ENCODE data around the gene STRN3. TPM values are rescaled to one million over a fixed set of nuclear protein-coding genes. Genes with fewer than 3 reads are reported as not detected.
A peak's percentile ranks its signal among the peaks of the same experiment; 100 is the strongest.

STRN3 gene
- total and polyA plus RNA-seq, 10 of the 15 experiments (the other 5 are each of a cell fraction or from before 2014, with no cell fraction given): 7.8 to 27.9 (median 14.1) TPM

GRCh38 chr14:31026077-31026449 lies at the start of gene STRN3 (continued):
- TF ChIP-seq SMC3 (IDR thresholded peaks at IDR 0.05; ENCODE audit: borderline replicate concordance, low read length): no peak
- TF ChIP-seq, protein P1, sequence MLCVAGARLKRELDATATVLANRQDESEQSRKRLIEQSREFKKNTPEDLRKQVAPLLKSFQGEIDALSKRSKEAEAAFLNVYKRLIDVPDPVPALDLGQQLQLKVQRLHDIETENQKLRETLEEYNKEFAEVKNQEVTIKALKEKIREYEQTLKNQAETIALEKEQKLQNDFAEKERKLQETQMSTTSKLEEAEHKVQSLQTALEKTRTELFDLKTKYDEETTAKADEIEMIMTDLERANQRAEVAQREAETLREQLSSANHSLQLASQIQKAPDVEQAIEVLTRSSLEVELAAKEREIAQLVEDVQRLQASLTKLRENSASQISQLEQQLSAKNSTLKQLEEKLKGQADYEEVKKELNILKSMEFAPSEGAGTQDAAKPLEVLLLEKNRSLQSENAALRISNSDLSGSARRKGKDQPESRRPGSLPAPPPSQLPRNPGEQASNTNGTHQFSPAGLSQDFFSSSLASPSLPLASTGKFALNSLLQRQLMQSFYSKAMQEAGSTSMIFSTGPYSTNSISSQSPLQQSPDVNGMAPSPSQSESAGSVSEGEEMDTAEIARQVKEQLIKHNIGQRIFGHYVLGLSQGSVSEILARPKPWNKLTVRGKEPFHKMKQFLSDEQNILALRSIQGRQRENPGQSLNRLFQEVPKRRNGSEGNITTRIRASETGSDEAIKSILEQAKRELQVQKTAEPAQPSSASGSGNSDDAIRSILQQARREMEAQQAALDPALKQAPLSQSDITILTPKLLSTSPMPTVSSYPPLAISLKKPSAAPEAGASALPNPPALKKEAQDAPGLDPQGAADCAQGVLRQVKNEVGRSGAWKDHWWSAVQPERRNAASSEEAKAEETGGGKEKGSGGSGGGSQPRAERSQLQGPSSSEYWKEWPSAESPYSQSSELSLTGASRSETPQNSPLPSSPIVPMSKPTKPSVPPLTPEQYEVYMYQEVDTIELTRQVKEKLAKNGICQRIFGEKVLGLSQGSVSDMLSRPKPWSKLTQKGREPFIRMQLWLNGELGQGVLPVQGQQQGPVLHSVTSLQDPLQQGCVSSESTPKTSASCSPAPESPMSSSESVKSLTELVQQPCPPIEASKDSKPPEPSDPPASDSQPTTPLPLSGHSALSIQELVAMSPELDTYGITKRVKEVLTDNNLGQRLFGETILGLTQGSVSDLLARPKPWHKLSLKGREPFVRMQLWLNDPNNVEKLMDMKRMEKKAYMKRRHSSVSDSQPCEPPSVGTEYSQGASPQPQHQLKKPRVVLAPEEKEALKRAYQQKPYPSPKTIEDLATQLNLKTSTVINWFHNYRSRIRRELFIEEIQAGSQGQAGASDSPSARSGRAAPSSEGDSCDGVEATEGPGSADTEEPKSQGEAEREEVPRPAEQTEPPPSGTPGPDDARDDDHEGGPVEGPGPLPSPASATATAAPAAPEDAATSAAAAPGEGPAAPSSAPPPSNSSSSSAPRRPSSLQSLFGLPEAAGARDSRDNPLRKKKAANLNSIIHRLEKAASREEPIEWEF (IDR thresholded peaks at IDR 0.05; ENCODE audit: insufficient replicate concordance, low read depth, low read length): no peak
- TF ChIP-seq, protein P2, sequence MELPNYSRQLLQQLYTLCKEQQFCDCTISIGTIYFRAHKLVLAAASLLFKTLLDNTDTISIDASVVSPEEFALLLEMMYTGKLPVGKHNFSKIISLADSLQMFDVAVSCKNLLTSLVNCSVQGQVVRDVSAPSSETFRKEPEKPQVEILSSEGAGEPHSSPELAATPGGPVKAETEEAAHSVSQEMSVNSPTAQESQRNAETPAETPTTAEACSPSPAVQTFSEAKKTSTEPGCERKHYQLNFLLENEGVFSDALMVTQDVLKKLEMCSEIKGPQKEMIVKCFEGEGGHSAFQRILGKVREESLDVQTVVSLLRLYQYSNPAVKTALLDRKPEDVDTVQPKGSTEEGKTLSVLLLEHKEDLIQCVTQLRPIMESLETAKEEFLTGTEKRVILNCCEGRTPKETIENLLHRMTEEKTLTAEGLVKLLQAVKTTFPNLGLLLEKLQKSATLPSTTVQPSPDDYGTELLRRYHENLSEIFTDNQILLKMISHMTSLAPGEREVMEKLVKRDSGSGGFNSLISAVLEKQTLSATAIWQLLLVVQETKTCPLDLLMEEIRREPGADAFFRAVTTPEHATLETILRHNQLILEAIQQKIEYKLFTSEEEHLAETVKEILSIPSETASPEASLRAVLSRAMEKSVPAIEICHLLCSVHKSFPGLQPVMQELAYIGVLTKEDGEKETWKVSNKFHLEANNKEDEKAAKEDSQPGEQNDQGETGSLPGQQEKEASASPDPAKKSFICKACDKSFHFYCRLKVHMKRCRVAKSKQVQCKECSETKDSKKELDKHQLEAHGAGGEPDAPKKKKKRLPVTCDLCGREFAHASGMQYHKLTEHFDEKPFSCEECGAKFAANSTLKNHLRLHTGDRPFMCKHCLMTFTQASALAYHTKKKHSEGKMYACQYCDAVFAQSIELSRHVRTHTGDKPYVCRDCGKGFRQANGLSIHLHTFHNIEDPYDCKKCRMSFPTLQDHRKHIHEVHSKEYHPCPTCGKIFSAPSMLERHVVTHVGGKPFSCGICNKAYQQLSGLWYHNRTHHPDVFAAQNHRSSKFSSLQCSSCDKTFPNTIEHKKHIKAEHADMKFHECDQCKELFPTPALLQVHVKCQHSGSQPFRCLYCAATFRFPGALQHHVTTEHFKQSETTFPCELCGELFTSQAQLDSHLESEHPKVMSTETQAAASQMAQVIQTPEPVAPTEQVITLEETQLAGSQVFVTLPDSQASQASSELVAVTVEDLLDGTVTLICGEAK (IDR thresholded peaks at IDR 0.05; ENCODE audit: borderline replicate concordance): no peak
- no peak for TF ChIP-seq POU2F2 (IDR thresholded peaks at IDR 0.05; ENCODE audit: borderline replicate concordance, low read depth, low read length)
- TF ChIP-seq, protein P3, sequence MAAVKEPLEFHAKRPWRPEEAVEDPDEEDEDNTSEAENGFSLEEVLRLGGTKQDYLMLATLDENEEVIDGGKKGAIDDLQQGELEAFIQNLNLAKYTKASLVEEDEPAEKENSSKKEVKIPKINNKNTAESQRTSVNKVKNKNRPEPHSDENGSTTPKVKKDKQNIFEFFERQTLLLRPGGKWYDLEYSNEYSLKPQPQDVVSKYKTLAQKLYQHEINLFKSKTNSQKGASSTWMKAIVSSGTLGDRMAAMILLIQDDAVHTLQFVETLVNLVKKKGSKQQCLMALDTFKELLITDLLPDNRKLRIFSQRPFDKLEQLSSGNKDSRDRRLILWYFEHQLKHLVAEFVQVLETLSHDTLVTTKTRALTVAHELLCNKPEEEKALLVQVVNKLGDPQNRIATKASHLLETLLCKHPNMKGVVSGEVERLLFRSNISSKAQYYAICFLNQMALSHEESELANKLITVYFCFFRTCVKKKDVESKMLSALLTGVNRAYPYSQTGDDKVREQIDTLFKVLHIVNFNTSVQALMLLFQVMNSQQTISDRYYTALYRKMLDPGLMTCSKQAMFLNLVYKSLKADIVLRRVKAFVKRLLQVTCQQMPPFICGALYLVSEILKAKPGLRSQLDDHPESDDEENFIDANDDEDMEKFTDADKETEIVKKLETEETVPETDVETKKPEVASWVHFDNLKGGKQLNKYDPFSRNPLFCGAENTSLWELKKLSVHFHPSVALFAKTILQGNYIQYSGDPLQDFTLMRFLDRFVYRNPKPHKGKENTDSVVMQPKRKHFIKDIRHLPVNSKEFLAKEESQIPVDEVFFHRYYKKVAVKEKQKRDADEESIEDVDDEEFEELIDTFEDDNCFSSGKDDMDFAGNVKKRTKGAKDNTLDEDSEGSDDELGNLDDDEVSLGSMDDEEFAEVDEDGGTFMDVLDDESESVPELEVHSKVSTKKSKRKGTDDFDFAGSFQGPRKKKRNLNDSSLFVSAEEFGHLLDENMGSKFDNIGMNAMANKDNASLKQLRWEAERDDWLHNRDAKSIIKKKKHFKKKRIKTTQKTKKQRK (IDR thresholded peaks at IDR 0.05; ENCODE audit: low read depth, low read length): no peak
- no peak for TF ChIP-seq NFIC (IDR thresholded peaks at IDR 0.05; ENCODE audit: low read depth, low read length)
- no peak for TF ChIP-seq SIN3A (IDR thresholded peaks at IDR 0.05; ENCODE audit: low read depth, low read length)
- TF ChIP-seq NR2C2 (IDR thresholded peaks at IDR 0.05; ENCODE audit: borderline replicate concordance, control insufficient read depth, insufficient read length, low read depth): no peak
- no peak for TF ChIP-seq PAX8 (IDR thresholded peaks at IDR 0.05)
- no peak for TF ChIP-seq SREBF1 (IDR thresholded peaks at IDR 0.05; ENCODE audit: low read length)
- TF ChIP-seq TBL1XR1 (IDR thresholded peaks at IDR 0.05; ENCODE audit: low read depth, low read length): 0 out of 2 replicates have a peak, but pooled peaks have one; percentile 21
- TF ChIP-seq ASH2L (IDR thresholded peaks at IDR 0.05; ENCODE audit: borderline replicate concordance, low read depth): no peak; the same call in 1 of the 2 replicates
- peak; percentile 42; the same call in 1 of the 2 replicates for TF ChIP-seq TAF1 (IDR thresholded peaks at IDR 0.05; ENCODE audit: borderline replicate concordance, low read depth, low read length)
- no peak for TF ChIP-seq KLF5 (IDR thresholded peaks at IDR 0.05; ENCODE audit: partially characterized antibody)
- TF ChIP-seq RUNX3 (IDR thresholded peaks at IDR 0.05; ENCODE audit: low read length): no peak
- TF ChIP-seq SUZ12 (IDR thresholded peaks at IDR 0.05; ENCODE audit: unreplicated experiment): no peak
- TF ChIP-seq HDGF (IDR thresholded peaks at IDR 0.05): no peak
- no peak for TF ChIP-seq CREB1 (IDR thresholded peaks at IDR 0.05; ENCODE audit: low read depth)
- 0 out of 2 replicates have a peak, but pooled peaks have one; percentile 10 for TF ChIP-seq ZBED1 (IDR thresholded peaks at IDR 0.05; ENCODE audit: borderline replicate concordance)
- TF ChIP-seq EZH2 (IDR thresholded peaks at IDR 0.05; ENCODE audit: borderline replicate concordance, control insufficient read depth, low read depth, low read length): no peak
